H7 (cell line): Measurements from ENCODE around the gene BMERB1. TPM values are rescaled to one million over a fixed set of nuclear protein-coding genes. Genes with fewer than 3 reads are reported as not detected.
"Not testable (repeated sequence)": the region's sequence is repeated elsewhere in the genome, so short reads cannot be mapped to it uniquely, and the experiment has no call there.

Source experiments
- DNase-seq: peaks from one replicate; pipeline ENCODE4 v3.0.0; 2012
- H3K27me3 ChIP-seq: 2 replicates; pipeline ENCODE4 v1.6.0; 2011; ENCODE audit warnings: mild to moderate bottlenecking, low read length; ENCODE audit not compliant: control insufficient read depth, insufficient read depth
- H3K36me3 ChIP-seq: replicated peaks from 2 replicates; pipeline ENCODE4 v1.5.1; 2011; ENCODE audit warnings: low read length; ENCODE audit not compliant: control insufficient read depth, insufficient read depth
- H3K4me3 ChIP-seq: 2 replicates; pipeline ENCODE4 v1.5.1; 2011; ENCODE audit warnings: low read depth, mild to moderate bottlenecking, control low read depth, low read length, moderate library complexity; ENCODE audit not compliant: insufficient read depth
- total RNA-seq: library from RNA; depleted of rRNA; stranded (reverse); fragments of >200 nt; shearing (Covaris generic); gene quantifications from 2 replicates; pipeline ENCODE4 v1.2.3, GENCODE V29; 2014

The BMERB1 gene
- total RNA-seq, 1 experiment from 2014 or later: 7.8 TPM

DNA sequence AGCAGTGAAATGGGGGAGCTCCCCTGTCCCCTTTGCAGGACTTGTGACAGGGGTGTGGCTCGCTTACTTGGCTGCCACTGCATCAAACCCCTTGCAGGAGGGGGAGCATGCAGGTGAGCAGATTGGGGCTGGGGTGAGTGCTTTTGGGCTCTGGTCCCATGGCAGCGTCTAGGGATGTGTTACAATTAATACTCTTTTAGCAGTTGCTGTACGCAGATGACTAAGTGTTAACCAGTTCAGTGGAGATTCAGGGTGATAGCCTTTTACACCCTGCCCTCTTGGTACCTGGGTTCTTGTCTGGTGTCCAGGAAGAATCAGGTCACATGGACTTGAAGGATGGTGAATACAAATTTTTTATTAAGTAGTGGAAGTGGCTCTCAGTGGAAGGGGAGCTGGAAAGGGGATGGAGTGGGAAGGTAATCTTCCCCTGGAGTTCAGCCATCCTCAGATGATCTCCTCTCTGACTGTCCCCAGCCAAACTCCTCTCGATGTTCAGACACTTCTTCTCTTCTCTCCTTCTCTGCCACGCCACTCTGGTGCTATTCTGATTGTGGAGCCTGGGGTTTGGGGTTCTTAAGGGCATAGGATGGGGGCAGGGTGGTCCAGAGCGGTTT lies 108.5 kb downstream of the BMERB1 start:
- Histone ChIP-seq H3K4me3 (no peak overlapping the region), H3K27me3 (no peaks in the 10 kb centered on the region), H3K36me3 (no peaks in the 10 kb centered on the region)
- DNase-seq: no peak

DNA sequence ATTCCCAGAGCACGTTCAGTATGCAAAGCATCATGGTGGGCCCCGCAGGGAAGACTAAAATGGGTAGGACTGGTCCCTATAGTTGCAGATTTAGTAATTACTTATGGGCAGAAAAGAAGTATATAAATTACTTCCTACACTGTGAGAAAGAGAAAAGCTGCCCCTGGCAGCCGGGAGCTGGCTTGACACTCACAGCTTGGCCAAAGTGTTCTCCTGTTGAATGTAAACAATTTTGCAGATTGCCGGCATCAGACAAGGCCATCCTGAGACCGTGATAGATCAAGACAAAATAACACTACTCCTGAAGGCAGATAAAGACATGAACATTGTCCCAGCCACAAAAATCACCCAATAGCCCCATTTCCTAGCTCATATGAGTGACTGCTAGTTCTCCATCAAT lies 110.0 kb downstream of the BMERB1 start:
- Histone ChIP-seq H3K36me3 (no peaks in the 10 kb centered on the region), H3K4me3 (no peak overlapping the region), H3K27me3 (no peaks in the 10 kb centered on the region)
- DNase-seq: no peak

DNA sequence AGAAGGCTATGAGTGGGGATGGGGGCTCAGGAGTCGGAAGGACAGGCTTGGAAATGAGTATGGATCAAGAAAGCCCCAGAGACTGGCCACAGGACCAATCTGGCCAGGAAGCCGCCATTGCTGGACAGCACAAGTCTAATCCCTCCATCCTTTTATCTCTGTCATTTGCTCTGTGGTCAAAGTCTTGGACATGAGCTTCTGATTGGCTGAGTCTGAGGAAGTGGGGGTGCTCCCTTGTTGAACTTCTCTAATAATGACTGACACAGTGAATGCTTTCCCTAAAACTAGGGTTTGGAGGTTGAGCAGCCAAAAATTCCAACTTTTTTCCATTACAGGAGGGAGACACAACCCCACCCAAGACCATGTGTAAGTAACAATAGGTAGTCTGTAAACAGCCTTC lies 111.2 kb downstream of the BMERB1 start:
- Histone ChIP-seq H3K36me3 (no peaks in the 10 kb centered on the region), H3K27me3 (no peaks in the 10 kb centered on the region), H3K4me3 (no peak overlapping the region)
- no peak for DNase-seq

DNA sequence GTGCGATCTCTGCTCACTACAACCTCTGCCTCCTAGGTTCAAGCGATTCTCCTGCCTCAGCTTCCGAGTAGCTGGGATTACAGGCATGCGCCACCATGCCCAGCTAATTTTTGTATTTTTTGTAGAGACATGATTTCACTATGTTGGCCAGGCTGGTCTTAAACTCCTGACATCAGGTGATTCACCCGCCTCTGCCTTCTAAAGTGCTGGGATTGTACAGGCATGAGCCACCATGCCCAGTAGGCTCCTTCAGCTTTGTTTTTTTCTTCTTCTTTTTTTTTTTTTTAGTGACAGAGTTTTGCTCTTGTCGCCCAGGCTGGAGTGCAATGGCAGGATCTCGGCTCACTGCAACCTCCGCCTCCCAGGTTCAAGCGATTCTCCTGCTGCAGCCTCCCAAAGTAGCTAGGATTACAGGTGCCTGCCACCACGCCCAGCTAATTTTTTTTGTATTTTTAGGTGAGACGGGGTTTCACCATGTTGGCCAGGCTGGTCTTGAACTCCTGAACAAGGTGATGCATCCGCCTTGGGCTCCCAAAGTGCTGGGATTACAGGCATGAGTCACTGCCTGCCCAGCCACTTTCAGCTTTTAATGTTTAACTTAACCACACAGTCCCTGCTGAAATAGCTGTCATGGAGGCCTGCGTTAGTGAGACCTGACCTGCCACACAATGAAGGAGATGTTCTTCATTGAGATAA lies 112.8 kb downstream of the BMERB1 start:
- H3K4me3 ChIP-seq, DNase-seq, H3K27me3 ChIP-seq, H3K36me3 ChIP-seq: not testable (repeated sequence)

DNA sequence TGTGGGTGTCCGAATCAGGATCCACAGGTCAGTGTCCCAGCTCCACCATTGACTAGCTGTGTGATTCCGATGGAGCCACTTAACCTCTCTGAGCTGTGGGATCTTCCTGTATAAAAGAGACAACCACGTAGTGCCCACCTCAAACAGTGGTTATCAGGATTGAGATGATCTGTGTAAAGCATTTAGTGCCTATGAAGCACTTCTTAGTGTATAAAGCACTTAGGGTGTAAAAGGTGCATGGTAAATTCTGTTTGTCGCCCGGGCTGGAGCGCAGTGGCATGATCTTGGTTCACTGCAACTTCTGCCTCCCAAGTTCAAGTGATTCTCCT lies 113.3 kb downstream of the BMERB1 start:
- H3K27me3 ChIP-seq: no peaks in the 10 kb centered on the region
- no peak overlapping the region for H3K4me3 ChIP-seq
- DNase-seq: no peak
- no peaks in the 10 kb centered on the region for H3K36me3 ChIP-seq

DNA sequence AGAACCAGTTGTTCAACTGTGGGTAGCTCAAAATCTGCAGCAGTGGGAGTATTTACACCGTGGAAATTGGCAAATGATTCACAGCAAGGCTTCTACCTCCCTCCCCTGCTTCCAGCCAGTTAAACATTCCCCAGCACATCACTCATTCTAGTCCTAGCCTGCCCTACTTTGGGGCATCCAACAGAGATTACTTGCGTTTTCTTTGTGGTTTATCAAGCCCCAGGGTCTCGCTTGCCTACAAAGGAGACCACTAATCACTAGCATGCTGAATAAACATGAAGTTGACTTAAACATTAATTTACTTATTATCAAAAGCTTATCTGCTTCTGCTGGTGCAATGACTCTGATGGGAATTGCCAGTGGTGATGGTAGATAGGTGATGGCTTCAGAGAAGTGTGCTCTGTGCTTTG lies 114.1 kb downstream of the BMERB1 start:
- Histone ChIP-seq H3K4me3 (no peak overlapping the region), H3K36me3 (no peaks in the 10 kb centered on the region), H3K27me3 (no peaks in the 10 kb centered on the region)
- no peak for DNase-seq

DNA sequence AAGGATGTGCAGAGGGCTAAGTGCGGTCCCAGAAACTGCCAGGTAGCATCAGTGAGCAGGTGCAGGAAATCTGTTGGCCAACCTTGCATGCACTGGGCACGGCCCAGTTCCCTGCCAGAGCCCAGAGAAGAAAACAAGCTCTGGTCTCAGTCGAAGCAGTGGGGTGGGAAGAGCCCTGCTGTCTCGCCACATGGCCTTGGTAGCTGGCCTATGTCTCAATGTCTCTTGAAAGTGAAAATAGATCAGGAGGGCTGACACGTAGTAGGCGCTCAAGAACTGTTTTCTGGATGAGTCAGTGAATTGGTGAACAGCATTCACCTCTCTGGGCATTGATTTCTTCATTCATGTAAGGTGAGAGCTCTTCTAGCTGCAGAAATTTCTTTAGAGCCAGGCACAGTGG lies 118.1 kb downstream of the BMERB1 start:
- no peak for DNase-seq
- no peak overlapping the region for H3K4me3 ChIP-seq
- no peaks in the 10 kb centered on the region for H3K36me3 ChIP-seq
- no peaks in the 10 kb centered on the region for H3K27me3 ChIP-seq

DNA sequence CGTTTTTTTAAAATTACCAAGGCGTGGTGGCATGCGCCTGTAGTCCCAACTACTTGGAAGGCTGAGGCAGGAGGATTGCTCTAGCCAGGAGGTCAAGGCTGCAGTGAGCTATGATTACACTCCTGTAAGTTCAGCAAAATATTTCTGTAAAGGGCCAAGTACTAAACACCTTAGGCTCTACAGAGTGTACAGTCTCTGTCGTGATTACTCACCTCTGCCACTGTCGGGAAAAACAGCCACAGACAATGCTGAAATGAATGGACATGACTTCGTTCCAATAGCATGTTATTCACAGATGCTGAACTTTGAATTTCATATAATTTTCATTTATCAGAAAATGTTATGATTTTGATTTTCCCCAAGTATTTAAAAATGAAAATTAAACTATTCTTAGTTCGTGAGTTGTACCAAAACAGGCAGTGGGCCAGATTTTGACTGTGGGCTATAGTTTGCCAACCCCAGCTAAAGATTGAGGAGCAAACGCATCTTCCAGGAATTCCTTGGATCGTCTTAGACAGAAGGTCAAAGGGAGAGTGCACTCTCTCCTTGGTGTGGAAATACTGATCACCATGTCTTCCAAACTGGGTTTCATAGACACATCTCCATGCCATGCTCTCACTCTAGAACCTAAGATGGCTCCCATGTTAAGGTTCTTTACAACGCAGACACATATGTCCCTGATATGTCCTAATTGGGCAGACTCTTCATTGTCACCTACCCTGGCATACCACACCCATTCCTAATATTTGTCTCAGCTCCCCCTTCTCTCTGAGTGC lies 119.1 kb downstream of the BMERB1 start:
- Histone ChIP-seq H3K27me3 (no peaks in the 10 kb centered on the region), H3K4me3 (no peak overlapping the region), H3K36me3 (no peaks in the 10 kb centered on the region)
- DNase-seq: no peak

DNA sequence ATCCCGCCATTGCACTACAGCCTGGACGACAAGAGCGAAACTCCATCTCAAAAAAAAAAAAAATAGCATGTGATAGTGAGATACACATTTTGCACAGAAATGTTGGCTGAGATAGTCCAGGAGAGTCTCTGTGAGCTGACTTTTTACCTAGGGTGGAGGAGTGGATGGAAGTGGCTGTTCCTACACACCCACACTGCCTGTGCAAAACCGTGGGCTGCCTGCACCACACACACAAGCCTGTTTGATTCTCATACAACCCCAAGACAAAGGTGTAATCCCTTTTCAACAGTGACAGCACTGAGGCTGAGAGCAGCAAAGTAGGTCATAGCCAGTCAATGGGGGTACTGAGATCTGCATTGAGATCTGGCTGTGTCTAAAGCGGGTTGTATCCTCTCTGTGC lies 121.7 kb downstream of the BMERB1 start:
- no peak overlapping the region for H3K4me3 ChIP-seq
- no peaks in the 10 kb centered on the region for H3K36me3 ChIP-seq
- H3K27me3 ChIP-seq: no peaks in the 10 kb centered on the region
- DNase-seq: no peak

DNA sequence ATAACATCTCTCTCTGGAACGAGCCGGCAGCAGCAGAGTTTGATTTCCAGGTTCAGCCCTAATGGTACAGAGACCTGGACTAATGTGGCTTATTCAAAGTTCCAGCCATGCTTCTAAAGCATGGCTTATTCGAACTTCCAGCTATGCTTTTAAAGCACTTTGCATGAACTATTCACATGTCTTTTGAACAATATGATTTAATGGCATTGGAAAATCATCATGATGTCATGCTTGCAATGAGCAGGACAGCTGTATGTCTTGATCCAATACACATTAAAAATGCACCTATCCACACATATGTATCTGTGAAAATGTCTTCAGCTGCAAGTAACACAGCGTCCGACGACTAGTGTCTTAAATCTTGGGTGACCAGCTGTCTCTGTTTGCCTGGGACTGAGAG lies 122.9 kb downstream of the BMERB1 start:
- no peak for DNase-seq
- Histone ChIP-seq H3K4me3 (no peak overlapping the region), H3K36me3 (no peaks in the 10 kb centered on the region), H3K27me3 (no peaks in the 10 kb centered on the region)

DNA sequence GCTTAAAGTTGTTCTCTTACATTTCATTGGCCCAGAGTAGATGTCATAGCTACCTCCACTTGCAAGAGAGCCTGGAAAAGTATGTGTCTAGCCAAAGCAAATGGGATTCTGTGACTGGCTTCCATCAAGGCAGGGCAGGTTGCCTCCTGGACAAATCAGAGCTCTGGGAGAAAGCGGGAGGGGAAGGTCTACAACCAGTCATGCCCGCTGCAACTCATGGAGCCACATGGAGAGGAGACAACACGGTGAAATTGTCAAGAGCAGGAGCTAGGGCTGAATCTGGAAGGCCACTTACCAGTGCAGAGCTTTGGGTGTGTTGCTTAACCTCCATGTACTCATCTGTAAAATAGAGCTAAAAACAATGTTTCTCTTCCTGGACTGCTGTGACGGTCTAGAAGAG lies 124.8 kb downstream of the BMERB1 start:
- no peak overlapping the region for H3K4me3 ChIP-seq
- DNase-seq: no peak
- no peaks in the 10 kb centered on the region for H3K36me3 ChIP-seq
- H3K27me3 ChIP-seq: no peaks in the 10 kb centered on the region

DNA sequence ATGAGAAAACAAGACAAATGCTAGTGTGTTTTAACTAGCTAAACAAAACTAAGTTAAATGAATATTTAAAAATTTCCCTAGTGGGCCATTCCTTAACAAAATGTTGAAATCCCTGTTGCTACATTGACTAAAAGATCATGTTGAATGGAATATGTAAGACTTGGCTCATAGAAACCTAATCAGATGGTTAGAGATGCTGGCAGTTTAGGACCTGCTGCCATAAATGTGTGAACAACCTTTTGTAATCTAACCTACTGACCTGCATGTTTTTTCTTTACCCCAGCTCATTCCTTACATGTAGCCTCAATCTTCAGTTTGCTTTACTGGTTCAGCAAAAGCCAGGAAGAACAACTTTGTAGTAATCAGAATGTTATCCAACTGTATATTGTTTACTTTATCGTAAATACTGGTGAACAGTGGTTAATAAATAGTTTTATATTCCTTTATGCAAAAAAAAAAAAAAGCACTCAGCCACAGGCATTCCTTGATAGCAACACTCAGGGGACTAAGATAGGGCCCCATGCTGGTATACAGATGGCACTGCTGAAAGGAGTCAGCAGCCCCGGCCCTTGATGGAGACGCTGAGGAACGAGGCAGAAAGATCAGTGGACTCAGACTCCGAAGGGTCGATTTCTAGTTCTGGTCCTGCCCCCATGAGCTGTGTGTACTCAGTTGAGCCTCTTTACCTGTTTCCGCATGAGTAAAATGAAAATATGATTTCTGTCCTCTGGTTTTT lies 130.4 kb downstream of the BMERB1 start:
- Histone ChIP-seq H3K27me3 (no peaks in the 10 kb centered on the region), H3K36me3 (no peaks in the 10 kb centered on the region), H3K4me3 (no peak overlapping the region)
- no peak for DNase-seq

DNA sequence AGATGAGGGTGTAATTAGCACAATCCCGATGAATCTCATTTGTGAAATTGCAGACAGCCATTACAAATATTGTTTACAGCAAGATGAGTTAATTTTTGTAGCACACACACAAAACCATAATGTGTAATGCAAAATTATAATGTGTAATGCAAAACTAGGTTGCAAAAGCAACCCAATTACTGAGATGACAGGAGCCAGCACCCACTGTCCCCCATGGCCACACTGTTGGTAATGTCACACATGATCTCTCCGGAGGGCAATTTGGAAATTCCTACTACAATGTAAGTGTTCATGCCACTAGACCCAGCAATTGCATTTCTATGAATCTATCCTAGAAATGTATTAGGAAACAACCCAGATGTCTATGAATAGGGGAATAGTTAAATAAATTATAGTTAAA lies 131.7 kb downstream of the BMERB1 start:
- Histone ChIP-seq H3K36me3 (no peaks in the 10 kb centered on the region), H3K27me3 (no peaks in the 10 kb centered on the region), H3K4me3 (no peak overlapping the region)
- DNase-seq: no peak

DNA sequence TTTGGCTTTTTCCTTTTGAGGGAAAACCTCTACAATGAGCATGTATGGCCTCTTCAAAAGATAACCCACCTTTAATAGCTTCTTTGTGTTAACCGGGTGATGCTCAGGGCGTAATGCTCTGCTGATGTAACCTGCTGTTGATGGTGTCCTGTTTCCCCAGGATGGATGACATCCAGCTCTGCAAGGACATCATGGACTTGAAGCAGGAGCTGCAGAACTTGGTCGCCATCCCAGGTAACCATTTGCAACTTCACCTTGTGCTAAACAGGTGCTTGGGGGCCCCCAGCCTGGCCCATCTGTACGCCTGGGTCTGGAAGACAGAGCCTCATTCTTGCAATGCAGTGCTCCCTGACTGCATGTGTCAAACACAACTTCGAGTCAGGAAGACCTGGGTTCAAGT lies 133.4 kb downstream of the BMERB1 start:
- Histone ChIP-seq H3K36me3 (no peaks in the 10 kb centered on the region), H3K27me3 (no peaks in the 10 kb centered on the region), H3K4me3 (no peak overlapping the region)
- no peak for DNase-seq

DNA sequence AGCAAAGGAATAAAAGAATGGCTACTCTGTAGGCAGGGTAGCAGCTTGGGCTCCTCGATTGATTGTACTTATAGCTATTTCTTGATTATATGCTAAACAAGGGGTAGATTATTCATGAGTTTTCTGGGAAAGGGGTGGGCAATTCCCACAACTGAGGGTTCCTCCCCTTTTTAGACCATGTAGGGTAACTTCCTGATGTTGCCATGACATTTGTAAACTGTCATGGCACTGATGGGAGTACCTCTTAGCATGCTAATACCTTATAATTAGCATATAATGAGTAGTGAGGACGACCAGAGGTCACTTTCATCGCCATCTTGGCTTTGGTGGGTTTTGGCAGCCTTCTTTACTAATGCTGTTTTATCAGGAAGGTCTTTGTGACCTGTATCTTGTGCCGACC lies 136.3 kb downstream of the BMERB1 start:
- not testable (repeated sequence) for H3K27me3 ChIP-seq, H3K36me3 ChIP-seq, DNase-seq, H3K4me3 ChIP-seq
